ENCODE data around the gene WNT9B.

WNT9B gene

DNA sequence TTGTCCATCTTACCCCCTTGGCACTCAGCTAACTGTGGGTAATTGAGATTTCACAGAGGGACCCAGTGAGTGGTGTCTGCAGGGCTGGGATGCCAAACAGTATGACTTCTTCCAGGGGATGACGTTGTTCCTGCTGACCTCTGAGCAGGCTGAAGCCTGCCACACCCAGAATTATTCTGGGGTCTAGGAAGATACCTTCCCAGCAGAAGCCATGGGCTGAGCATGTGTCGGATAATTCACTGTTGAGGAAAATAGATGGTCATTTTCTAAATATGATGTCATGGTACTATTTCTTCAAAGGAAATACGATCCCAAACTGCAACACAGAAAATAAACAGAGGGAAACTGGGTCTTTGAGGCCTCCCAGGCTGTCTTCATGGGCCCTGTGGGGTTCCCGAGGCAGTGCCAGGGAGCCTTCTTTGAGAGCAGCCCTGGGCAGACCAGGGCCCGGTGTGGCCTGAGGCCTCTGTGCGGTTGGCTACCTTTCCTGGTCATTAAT lies 17.4 kb downstream of the WNT9B start:
- WGBS, 2 experiments = 82 to 86% methylated on average over 6 of the region's 6 CpGs
- no peak overlapping the region for H3K4me3 ChIP-seq (ENCODE audit: insufficient read depth, low read depth, low read length)
- no peaks in the 10 kb centered on the region for H3K36me3 ChIP-seq (ENCODE audit: control insufficient read depth, insufficient read depth, low read length)
- H3K27me3 ChIP-seq (ENCODE audit: control insufficient read depth, insufficient read depth, low read length, poor library complexity, severe bottlenecking) = no peaks in the 10 kb centered on the region
- H3K4me1 ChIP-seq (ENCODE audit: control insufficient read depth, insufficient read depth, low read length) = peaks cover 4% of the 10 kb centered on the region
- H3K9me3 ChIP-seq (ENCODE audit: control insufficient read depth, low read length) = no peaks in the 10 kb centered on the region
- H3K27ac ChIP-seq (ENCODE audit: insufficient read depth, low read depth, low read length, poor library complexity, severe bottlenecking) = no peak overlapping the region

DNA sequence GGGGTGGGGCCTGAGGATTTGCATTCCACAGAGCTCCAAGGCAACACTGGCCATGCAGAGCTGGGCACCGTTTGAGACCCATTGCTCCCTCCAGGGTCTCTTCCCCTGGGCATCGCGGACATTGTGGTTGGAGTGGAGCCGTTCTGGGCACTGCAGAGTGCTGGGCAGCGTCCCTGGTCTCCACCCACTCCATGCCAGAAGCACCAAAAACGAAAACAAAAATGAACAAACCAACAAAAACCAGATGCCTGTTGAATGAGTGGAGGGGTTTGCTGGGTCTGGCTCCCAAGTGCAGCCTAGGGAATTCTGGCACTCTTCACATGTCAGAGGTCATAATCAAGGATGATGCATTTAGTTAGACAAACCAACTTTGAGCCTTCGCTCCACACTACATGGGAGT lies 17.9 kb downstream of the WNT9B start:
- Histone ChIP-seq H3K4me1 (ENCODE audit: control insufficient read depth, insufficient read depth, low read length) (peaks cover 4% of the 10 kb centered on the region), H3K27ac (ENCODE audit: insufficient read depth, low read depth, low read length, poor library complexity, severe bottlenecking) (no peak overlapping the region), H3K9me3 (ENCODE audit: control insufficient read depth, low read length) (no peaks in the 10 kb centered on the region), H3K27me3 (ENCODE audit: control insufficient read depth, insufficient read depth, low read length, poor library complexity, severe bottlenecking) (no peaks in the 10 kb centered on the region), H3K4me3 (ENCODE audit: insufficient read depth, low read depth, low read length) (no peak overlapping the region), H3K36me3 (ENCODE audit: control insufficient read depth, insufficient read depth, low read length) (no peaks in the 10 kb centered on the region)
- 85 to 88% methylated on average over 7 of the region's 7 CpGs for WGBS, 2 experiments

DNA sequence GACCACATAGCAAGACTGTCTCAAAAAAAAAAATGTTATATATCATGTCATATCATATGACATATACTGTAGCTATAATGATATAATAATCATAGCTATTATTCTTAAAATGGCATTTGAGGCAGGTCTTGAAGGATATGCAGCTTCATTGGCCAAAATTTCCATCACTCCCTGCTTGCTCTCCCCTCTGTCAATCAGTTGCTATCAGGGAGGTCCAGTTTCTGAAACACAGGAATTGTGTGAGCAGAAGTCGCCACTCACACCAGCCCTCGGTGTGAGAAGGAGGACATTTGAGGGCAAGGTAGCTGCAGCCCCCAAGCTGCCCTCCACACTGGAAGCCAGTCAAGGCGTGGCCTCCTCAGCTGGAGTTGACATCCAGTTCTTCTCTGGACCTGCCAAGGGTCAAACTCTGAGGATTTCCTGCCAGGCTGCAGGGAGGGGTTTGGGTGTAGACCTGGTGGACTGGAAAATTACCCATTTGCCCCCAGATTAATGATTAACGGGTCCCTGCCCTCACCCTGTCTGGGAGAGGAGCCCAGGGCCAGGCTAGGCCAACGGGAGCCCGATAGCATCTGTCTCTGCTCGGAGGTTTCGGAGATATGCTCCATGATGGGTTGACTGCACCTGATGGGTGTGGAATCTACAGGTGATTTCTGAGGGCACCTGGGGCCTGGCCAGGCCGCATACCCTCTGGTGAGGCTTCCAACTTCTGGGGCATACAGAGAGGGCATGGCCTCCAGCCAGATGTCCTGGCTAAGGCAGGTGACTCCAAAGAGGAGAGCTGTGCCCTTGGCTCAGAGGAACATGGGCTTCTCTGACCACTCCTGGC lies 18.8 kb downstream of the WNT9B start:
- no peaks in the 10 kb centered on the region for H3K27me3 ChIP-seq (ENCODE audit: control insufficient read depth, insufficient read depth, low read length, poor library complexity, severe bottlenecking)

DNA sequence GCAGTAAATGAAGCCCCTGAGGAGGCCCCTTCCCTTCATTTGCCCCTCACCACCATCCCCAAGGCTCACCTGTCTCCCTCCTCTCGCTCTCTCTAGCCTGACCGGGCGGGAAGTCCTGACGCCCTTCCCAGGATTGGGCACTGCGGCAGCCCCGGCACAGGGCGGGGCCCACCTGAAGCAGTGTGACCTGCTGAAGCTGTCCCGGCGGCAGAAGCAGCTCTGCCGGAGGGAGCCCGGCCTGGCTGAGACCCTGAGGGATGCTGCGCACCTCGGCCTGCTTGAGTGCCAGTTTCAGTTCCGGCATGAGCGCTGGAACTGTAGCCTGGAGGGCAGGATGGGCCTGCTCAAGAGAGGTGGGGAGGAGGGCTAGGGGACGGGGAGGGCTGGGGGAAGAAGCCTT lies 21.0 kb downstream of the WNT9B start:
- H3K4me3 ChIP-seq (ENCODE audit: insufficient read depth, low read depth, low read length) = no peak overlapping the region
- WGBS, 2 experiments = 93 to 95% methylated on average over 16 of the region's 16 CpGs
- no peak overlapping the region for H3K27ac ChIP-seq (ENCODE audit: insufficient read depth, low read depth, low read length, poor library complexity, severe bottlenecking)
- no peaks in the 10 kb centered on the region for H3K9me3 ChIP-seq (ENCODE audit: control insufficient read depth, low read length)
- no peaks in the 10 kb centered on the region for H3K27me3 ChIP-seq (ENCODE audit: control insufficient read depth, insufficient read depth, low read length, poor library complexity, severe bottlenecking)
- H3K36me3 ChIP-seq (ENCODE audit: control insufficient read depth, insufficient read depth, low read length) = no peaks in the 10 kb centered on the region
- peaks cover 4% of the 10 kb centered on the region for H3K4me1 ChIP-seq (ENCODE audit: control insufficient read depth, insufficient read depth, low read length)

More for the DNA sequence above, 18.8 kb downstream of the WNT9B start:
- H3K4me1 ChIP-seq (ENCODE audit: control insufficient read depth, insufficient read depth, low read length) = peaks cover 4% of the 10 kb centered on the region
- H3K27ac ChIP-seq (ENCODE audit: insufficient read depth, low read depth, low read length, poor library complexity, severe bottlenecking) = no peak overlapping the region
- no peak overlapping the region for H3K4me3 ChIP-seq (ENCODE audit: insufficient read depth, low read depth, low read length)
- no peaks in the 10 kb centered on the region for H3K9me3 ChIP-seq (ENCODE audit: control insufficient read depth, low read length)
- WGBS, 2 experiments = 94 to 95% methylated on average over 9 of the region's 9 CpGs
- no peaks in the 10 kb centered on the region for H3K36me3 ChIP-seq (ENCODE audit: control insufficient read depth, insufficient read depth, low read length)

DNA sequence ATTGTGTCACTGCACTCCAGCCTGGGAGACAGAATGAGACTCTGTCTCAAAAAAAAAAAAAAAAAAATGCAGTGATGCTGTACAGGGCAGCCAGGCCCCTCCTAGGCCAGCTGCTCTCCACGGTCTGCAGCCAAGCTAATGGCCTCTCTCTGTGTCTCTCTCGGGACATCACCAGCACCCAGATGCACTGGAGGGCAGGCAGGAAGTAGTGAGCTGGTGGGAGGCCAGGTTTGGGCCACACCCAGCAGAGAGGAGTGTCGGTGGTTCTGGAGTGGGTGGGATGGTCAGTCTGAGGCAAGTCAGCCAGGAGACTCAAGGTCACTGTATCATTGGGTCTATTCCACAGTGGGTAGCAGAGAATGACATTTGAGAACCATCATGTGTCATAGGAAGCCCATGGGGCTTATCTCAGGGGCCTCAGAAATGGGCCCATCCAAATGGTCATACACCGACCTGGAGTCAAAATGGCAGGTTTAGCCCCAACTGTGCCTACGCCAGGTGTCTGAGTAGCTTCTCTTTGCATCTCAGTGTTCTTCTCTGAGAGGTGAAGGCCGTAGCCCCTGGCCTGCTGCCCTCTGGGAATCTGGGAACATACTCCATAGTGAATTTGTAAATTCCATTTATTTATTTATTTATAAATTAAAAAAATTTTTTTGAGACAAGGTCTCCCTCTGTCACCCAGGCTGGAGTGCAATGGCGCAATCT lies 22.7 kb downstream of the WNT9B start:
- no peaks in the 10 kb centered on the region for H3K9me3 ChIP-seq (ENCODE audit: control insufficient read depth, low read length)
- no peak overlapping the region for H3K4me3 ChIP-seq (ENCODE audit: insufficient read depth, low read depth, low read length)
- H3K27me3 ChIP-seq (ENCODE audit: control insufficient read depth, insufficient read depth, low read length, poor library complexity, severe bottlenecking) = no peaks in the 10 kb centered on the region
- H3K36me3 ChIP-seq (ENCODE audit: control insufficient read depth, insufficient read depth, low read length) = no peaks in the 10 kb centered on the region
- 95% methylated on average over 7 of the region's 7 CpGs for WGBS, 2 experiments
- H3K27ac ChIP-seq (ENCODE audit: insufficient read depth, low read depth, low read length, poor library complexity, severe bottlenecking) = no peak overlapping the region
- H3K4me1 ChIP-seq (ENCODE audit: control insufficient read depth, insufficient read depth, low read length) = no peaks in the 10 kb centered on the region

DNA sequence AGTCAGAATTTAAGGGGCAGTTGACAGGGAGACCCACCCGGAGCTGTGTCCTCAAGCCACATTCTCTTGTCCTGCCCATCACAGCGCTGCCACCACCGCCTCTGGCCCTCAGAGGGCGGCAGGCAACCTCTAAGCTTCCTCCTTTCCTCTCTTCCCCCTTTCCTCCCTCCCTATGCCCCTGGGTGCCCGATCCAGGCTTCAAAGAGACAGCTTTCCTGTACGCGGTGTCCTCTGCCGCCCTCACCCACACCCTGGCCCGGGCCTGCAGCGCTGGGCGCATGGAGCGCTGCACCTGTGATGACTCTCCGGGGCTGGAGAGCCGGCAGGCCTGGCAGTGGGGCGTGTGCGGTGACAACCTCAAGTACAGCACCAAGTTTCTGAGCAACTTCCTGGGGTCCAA lies 23.5 kb downstream of the WNT9B start:
- no peaks in the 10 kb centered on the region for H3K27me3 ChIP-seq (ENCODE audit: control insufficient read depth, insufficient read depth, low read length, poor library complexity, severe bottlenecking)
- H3K4me3 ChIP-seq (ENCODE audit: insufficient read depth, low read depth, low read length) = no peak overlapping the region
- H3K4me1 ChIP-seq (ENCODE audit: control insufficient read depth, insufficient read depth, low read length) = no peaks in the 10 kb centered on the region
- WGBS, 2 experiments = 89 to 90% methylated on average over 16 of the region's 16 CpGs
- no peaks in the 10 kb centered on the region for H3K36me3 ChIP-seq (ENCODE audit: control insufficient read depth, insufficient read depth, low read length)
- no peaks in the 10 kb centered on the region for H3K9me3 ChIP-seq (ENCODE audit: control insufficient read depth, low read length)
- H3K27ac ChIP-seq (ENCODE audit: insufficient read depth, low read depth, low read length, poor library complexity, severe bottlenecking) = no peak overlapping the region

DNA sequence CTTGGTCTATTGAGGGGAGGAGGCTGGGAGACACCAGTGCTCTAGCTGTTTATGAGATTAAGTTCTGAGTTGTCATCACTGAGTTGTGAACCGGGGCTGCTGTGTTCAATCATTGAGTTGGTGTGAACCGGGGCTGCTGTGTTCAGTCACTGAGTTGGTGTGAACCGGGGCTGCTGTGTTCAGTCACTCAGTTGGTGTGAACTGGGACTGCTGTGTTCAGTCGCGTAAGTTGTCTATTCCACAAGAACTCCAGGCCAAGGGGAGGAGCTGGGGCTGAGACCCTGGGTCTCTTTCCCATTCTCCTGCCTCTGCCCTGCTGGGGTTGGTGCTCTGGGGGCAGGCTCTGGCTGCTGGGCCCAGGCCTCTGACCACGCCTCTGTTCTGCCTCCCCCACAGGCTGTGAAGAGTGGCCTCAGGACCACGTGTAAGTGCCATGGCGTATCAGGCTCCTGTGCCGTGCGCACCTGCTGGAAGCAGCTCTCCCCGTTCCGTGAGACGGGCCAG lies 24.5 kb downstream of the WNT9B start:
- H3K27ac ChIP-seq (ENCODE audit: insufficient read depth, low read depth, low read length, poor library complexity, severe bottlenecking) = no peak overlapping the region
- no peak overlapping the region for H3K4me3 ChIP-seq (ENCODE audit: insufficient read depth, low read depth, low read length)
- H3K36me3 ChIP-seq (ENCODE audit: control insufficient read depth, insufficient read depth, low read length) = no peaks in the 10 kb centered on the region
- 90 to 91% methylated on average over 13 of the region's 13 CpGs for WGBS, 2 experiments
- no peaks in the 10 kb centered on the region for H3K9me3 ChIP-seq (ENCODE audit: control insufficient read depth, low read length)
- no peaks in the 10 kb centered on the region for H3K4me1 ChIP-seq (ENCODE audit: control insufficient read depth, insufficient read depth, low read length)
- no peaks in the 10 kb centered on the region for H3K27me3 ChIP-seq (ENCODE audit: control insufficient read depth, insufficient read depth, low read length, poor library complexity, severe bottlenecking)

DNA sequence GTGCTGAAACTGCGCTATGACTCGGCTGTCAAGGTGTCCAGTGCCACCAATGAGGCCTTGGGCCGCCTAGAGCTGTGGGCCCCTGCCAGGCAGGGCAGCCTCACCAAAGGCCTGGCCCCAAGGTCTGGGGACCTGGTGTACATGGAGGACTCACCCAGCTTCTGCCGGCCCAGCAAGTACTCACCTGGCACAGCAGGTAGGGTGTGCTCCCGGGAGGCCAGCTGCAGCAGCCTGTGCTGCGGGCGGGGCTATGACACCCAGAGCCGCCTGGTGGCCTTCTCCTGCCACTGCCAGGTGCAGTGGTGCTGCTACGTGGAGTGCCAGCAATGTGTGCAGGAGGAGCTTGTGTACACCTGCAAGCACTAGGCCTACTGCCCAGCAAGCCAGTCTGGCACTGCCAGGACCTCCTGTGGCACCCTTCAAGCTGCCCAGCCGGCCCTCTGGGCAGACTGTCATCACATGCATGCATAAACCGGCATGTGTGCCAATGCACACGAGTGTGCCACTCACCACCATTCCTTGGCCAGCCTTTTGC lies 25.0 kb downstream of the WNT9B start:
- Histone ChIP-seq H3K9me3 (ENCODE audit: control insufficient read depth, low read length) (no peaks in the 10 kb centered on the region), H3K36me3 (ENCODE audit: control insufficient read depth, insufficient read depth, low read length) (no peaks in the 10 kb centered on the region), H3K4me3 (ENCODE audit: insufficient read depth, low read depth, low read length) (no peak overlapping the region), H3K27ac (ENCODE audit: insufficient read depth, low read depth, low read length, poor library complexity, severe bottlenecking) (no peak overlapping the region), H3K27me3 (ENCODE audit: control insufficient read depth, insufficient read depth, low read length, poor library complexity, severe bottlenecking) (no peaks in the 10 kb centered on the region), H3K4me1 (ENCODE audit: control insufficient read depth, insufficient read depth, low read length) (no peaks in the 10 kb centered on the region)
- 74 to 75% methylated on average over 12 of the region's 12 CpGs for WGBS, 2 experiments

DNA sequence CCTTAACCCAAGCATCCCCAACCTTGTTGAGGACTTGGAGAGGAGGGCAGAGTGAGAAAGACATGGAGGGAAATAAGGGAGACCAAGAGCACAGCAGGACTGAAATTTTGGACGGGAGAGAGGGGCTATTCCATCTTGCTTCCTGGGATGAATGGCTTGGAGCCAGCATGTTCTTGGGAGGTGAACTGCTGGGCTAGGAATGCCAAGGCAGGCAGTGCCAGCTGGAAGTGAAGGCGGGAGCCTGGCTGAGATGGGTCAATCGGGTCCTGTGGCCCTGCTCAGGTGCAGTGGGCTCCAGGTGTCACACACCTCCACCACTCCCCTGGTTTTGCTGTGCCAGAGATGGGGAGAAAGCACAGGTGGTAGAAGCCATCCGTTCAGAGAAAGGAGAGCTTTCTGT lies 25.5 kb downstream of the WNT9B start:
- H3K36me3 ChIP-seq (ENCODE audit: control insufficient read depth, insufficient read depth, low read length) = no peaks in the 10 kb centered on the region

DNA sequence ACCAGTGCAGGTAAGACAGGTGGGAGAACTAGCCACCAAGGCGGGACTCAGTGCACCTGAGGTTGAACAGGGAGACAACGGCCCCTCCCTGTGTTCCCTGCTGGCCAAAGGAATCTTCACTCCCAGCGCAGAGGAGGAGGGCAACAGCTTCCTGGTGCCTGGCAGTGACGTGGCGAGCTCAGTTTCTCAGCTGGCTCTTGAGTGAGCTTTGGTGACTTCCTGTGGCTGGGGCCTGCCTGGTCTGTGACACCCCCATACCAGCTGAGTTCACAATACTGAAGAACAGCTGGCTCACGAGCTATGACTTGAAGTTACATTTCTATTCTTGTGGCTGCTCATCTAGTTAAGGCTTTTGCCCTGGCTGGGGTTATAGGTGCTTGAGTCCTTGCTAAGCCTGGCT lies 26.1 kb downstream of the WNT9B start:
- H3K4me1 ChIP-seq (ENCODE audit: control insufficient read depth, insufficient read depth, low read length) = no peaks in the 10 kb centered on the region
- H3K36me3 ChIP-seq (ENCODE audit: control insufficient read depth, insufficient read depth, low read length) = no peaks in the 10 kb centered on the region
- 84 to 87% methylated on average over 6 of the region's 6 CpGs for WGBS, 2 experiments
- H3K27ac ChIP-seq (ENCODE audit: insufficient read depth, low read depth, low read length, poor library complexity, severe bottlenecking) = no peak overlapping the region
- H3K27me3 ChIP-seq (ENCODE audit: control insufficient read depth, insufficient read depth, low read length, poor library complexity, severe bottlenecking) = no peaks in the 10 kb centered on the region
- no peak overlapping the region for H3K4me3 ChIP-seq (ENCODE audit: insufficient read depth, low read depth, low read length)
- H3K9me3 ChIP-seq (ENCODE audit: control insufficient read depth, low read length) = no peaks in the 10 kb centered on the region

More for the DNA sequence above, 25.5 kb downstream of the WNT9B start:
- H3K4me3 ChIP-seq (ENCODE audit: insufficient read depth, low read depth, low read length) = no peak overlapping the region
- H3K9me3 ChIP-seq (ENCODE audit: control insufficient read depth, low read length) = no peaks in the 10 kb centered on the region
- WGBS, 2 experiments = 84 to 86% methylated on average over 4 of the region's 4 CpGs
- H3K27me3 ChIP-seq (ENCODE audit: control insufficient read depth, insufficient read depth, low read length, poor library complexity, severe bottlenecking) = no peaks in the 10 kb centered on the region
- H3K4me1 ChIP-seq (ENCODE audit: control insufficient read depth, insufficient read depth, low read length) = no peaks in the 10 kb centered on the region
- no peak overlapping the region for H3K27ac ChIP-seq (ENCODE audit: insufficient read depth, low read depth, low read length, poor library complexity, severe bottlenecking)

All from ectodermal cell (in vitro differentiated cells).